ENCODE data around the gene SPPL3. TPM values are rescaled to one million over a fixed set of nuclear protein-coding genes. Genes with fewer than 3 reads are reported as not detected.

SPPL3 gene
- total RNA-seq, 1 donor from 2014 or later = 56.8 TPM

GRCh38 chr12:120738252-120739030 lies 165.7 kb downstream of the SPPL3 start:
- TF ChIP-seq, protein P1, sequence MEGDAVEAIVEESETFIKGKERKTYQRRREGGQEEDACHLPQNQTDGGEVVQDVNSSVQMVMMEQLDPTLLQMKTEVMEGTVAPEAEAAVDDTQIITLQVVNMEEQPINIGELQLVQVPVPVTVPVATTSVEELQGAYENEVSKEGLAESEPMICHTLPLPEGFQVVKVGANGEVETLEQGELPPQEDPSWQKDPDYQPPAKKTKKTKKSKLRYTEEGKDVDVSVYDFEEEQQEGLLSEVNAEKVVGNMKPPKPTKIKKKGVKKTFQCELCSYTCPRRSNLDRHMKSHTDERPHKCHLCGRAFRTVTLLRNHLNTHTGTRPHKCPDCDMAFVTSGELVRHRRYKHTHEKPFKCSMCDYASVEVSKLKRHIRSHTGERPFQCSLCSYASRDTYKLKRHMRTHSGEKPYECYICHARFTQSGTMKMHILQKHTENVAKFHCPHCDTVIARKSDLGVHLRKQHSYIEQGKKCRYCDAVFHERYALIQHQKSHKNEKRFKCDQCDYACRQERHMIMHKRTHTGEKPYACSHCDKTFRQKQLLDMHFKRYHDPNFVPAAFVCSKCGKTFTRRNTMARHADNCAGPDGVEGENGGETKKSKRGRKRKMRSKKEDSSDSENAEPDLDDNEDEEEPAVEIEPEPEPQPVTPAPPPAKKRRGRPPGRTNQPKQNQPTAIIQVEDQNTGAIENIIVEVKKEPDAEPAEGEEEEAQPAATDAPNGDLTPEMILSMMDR (conservative IDR thresholded peaks at IDR 0.05) = no peak
- Mint-ChIP-seq H3K36me3 (ENCODE audit: low read depth) (peaks cover 7% of the 10 kb centered on the region), H3K4me1 (no peaks in the 10 kb centered on the region), H3K9me3 (no peaks in the 10 kb centered on the region), H3K27me3 (ENCODE audit: low read depth) (no peaks in the 10 kb centered on the region), H3K4me3 (no peak overlapping the region), H3K27ac (ENCODE audit: unreplicated experiment) (no peak overlapping the region)
- DNase-seq (ENCODE audit: low read depth, low spot score) = no peak

DNA sequence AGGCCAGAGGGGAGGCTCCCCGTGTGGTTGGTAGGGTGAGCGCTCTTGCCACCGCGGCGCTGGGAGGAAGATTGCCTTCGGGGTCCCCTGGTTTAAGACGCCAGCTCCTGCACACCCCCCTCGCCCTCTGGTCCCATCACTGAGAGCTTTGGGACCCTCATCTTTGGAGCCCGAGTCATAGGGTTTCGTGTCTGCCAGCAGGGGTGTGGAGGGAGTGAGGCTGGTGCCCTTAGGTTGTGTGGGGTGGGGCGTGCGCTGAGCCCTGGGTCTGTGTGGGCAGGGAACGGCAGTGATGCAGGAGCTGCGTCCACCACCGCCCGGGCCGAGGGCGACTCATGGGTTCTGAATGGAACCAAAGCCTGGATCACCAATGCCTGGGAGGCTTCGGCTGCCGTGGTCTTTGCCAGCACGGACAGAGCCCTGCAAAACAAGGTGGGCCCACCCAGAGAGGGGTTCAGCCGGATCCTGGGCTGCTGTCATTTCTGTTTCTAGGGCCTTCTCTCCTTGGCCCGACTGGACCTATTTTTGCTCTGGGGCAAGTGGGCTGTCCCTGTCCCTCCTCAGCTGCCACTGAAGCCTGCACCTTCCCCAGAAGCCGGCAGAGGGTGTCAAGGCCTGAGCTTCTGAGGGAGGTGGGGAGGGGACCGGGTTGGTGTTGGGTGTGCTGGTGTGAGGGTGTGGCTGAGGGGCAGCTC lies 166.5 kb downstream of the SPPL3 start:
- peaks cover 10% of the 10 kb centered on the region for H3K36me3 Mint-ChIP-seq (ENCODE audit: low read depth)
- H3K4me1 Mint-ChIP-seq = no peaks in the 10 kb centered on the region
- no peaks in the 10 kb centered on the region for H3K27me3 Mint-ChIP-seq (ENCODE audit: low read depth)
- H3K27ac Mint-ChIP-seq (ENCODE audit: unreplicated experiment) = no peak overlapping the region
- DNase-seq (ENCODE audit: low read depth, low spot score) = no peak
- no peaks in the 10 kb centered on the region for H3K9me3 Mint-ChIP-seq
- TF ChIP-seq, protein P1 (conservative IDR thresholded peaks at IDR 0.05) = peak; percentile 31
- no peak overlapping the region for H3K4me3 Mint-ChIP-seq

- Mint-ChIP-seq H3K9me3 (no peaks in the 10 kb centered on the region), H3K4me1 (no peaks in the 10 kb centered on the region), H3K4me3 (no peak overlapping the region), H3K36me3 (ENCODE audit: low read depth) (peaks cover 10% of the 10 kb centered on the region), H3K27me3 (ENCODE audit: low read depth) (no peaks in the 10 kb centered on the region), H3K27ac (ENCODE audit: unreplicated experiment) (no peak overlapping the region)
- DNase-seq (ENCODE audit: low read depth, low spot score) = no peak
- TF ChIP-seq, protein P1 (conservative IDR thresholded peaks at IDR 0.05) = no peak
These were observed 167.5 kb downstream of the SPPL3 start for GRCh38 chr12:120736404-120737331.

GRCh38 chr12:120735181-120735580 lies 169.0 kb downstream of the SPPL3 start:
- DNase-seq (ENCODE audit: low read depth, low spot score) = no peak
- H3K9me3 Mint-ChIP-seq = no peaks in the 10 kb centered on the region
- no peaks in the 10 kb centered on the region for H3K4me1 Mint-ChIP-seq
- H3K4me3 Mint-ChIP-seq = no peak overlapping the region
- peaks cover 14% of the 10 kb centered on the region for H3K36me3 Mint-ChIP-seq (ENCODE audit: low read depth)
- no peaks in the 10 kb centered on the region for H3K27me3 Mint-ChIP-seq (ENCODE audit: low read depth)
- no peak overlapping the region for H3K27ac Mint-ChIP-seq (ENCODE audit: unreplicated experiment)
- TF ChIP-seq, protein P1 (conservative IDR thresholded peaks at IDR 0.05) = no peak

DNA sequence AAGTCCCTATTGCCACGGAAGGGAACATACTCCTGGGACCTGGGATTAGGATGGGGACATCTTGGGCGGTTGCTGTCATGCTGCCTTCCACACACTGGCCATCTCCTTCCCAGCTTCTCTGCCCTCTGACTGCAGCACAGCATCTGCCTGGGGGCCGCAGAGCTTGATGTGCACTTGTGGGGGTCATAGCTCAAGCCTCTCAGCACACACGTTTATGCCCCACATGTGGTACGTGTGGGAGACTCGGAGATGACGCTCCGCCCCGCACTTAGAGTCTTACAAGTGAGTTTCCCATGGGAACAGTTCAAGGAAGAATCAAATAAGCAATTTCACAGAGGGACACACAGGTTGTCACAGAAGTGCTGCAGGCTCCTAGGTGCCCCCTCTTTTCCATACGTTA lies 169.9 kb downstream of the SPPL3 start:
- TF ChIP-seq, protein P1 (conservative IDR thresholded peaks at IDR 0.05) = no peak
- H3K27ac Mint-ChIP-seq (ENCODE audit: unreplicated experiment) = no peak overlapping the region
- H3K27me3 Mint-ChIP-seq (ENCODE audit: low read depth) = no peaks in the 10 kb centered on the region
- H3K4me3 Mint-ChIP-seq = no peak overlapping the region
- H3K4me1 Mint-ChIP-seq = no peaks in the 10 kb centered on the region
- H3K9me3 Mint-ChIP-seq = no peaks in the 10 kb centered on the region
- no peak for DNase-seq (ENCODE audit: low read depth, low spot score)
- peaks cover 14% of the 10 kb centered on the region for H3K36me3 Mint-ChIP-seq (ENCODE audit: low read depth)

Data from neural crest cell (in vitro differentiated cells).